Renal pelvis (tissue), 12 donors: ENCODE measurements around the gene CEP350. TPM values are rescaled to one million over a fixed set of nuclear protein-coding genes. Genes with fewer than 3 reads are reported as not detected.
A peak's percentile ranks its signal among the peaks of the same experiment; 100 is the strongest.

Source experiments
- DNase-seq: peaks from one replicate; pipeline ENCODE4 v3.0.0-alpha.2; 2013
- long read RNA-seq, 16 experiments: transcript quantifications; one replicate each; lab custom pipeline, GENCODE V29; 2026
- polyA plus RNA-seq, 3 donors: library from polyadenylated mRNA; unstranded; fragments of 120-200 nt; gene quantifications; one replicate each; pipeline ENCODE4 v1.2.1, GENCODE V29; 2013; ENCODE audit not compliant: insufficient read length in 3 of 3

CEP350 gene
- polyA plus RNA-seq, result 10 to 100 TPM; 26.8 to 32.3 (median 28.1) TPM
- long read RNA-seq, donor 1, result 0 reads
- long read RNA-seq, donor 2, result 0 reads
- long read RNA-seq, donor 3, partial matches to known transcripts, result 0 of 2 reads
- long read RNA-seq, donor 3, other reads (novel, unspliced or antisense), result 0 of 2 reads
- long read RNA-seq, donor 4, result 0 reads
- long read RNA-seq, donor 5, result 0 reads
- long read RNA-seq, donor 6, result 0 reads
- long read RNA-seq, donor 7, result 0 reads
- long read RNA-seq, donor 8, result 0 reads
- long read RNA-seq, donor 9, result 0 reads
- long read RNA-seq, donor 10, result 0 reads
- long read RNA-seq, donor 11, result 0 reads
- long read RNA-seq, donor 12, partial matches to known transcripts, result 5 of 5 reads
- long read RNA-seq, donor 12, other reads (novel, unspliced or antisense), result 0 of 5 reads
- long read RNA-seq, donor 13, result 0 reads
- long read RNA-seq, donor 14, result 0 reads
- long read RNA-seq, donor 15, result 0 reads
- long read RNA-seq, donor 16, result 0 reads

GRCh38 chr1:179954493-179955286 lies at the start of gene CEP350:
Gene CEP350, plus strand, starts transcription at chr1:179954810. Its CDS starts 31,372 bp downstream, at chr1:179986182.
- DNase-seq, result peak; percentile 99

GRCh38 chr1:179910934-179911333 lies 43.7 kb upstream of the CEP350 start:
- no peak for DNase-seq

GRCh38 chr1:179911812-179912211 lies 42.8 kb upstream of the CEP350 start:
- no peak for DNase-seq

GRCh38 chr1:179917601-179918429 lies 36.8 kb upstream of the CEP350 start:
- no peak for DNase-seq

- DNase-seq, result no peak
Observed at GRCh38 chr1:179921472-179921871, 33.1 kb upstream of the CEP350 start.

GRCh38 chr1:179921981-179922872 lies 32.4 kb upstream of the CEP350 start:
- DNase-seq, result no peak

- DNase-seq, result no peak
Observed at GRCh38 chr1:179923029-179923428, 31.6 kb upstream of the CEP350 start.

GRCh38 chr1:179924268-179924667 lies 30.3 kb upstream of the CEP350 start:
- no peak for DNase-seq

GRCh38 chr1:179925302-179925701 lies 29.3 kb upstream of the CEP350 start:
- DNase-seq, result no peak

- no peak for DNase-seq
Observed at GRCh38 chr1:179925922-179926849, 28.4 kb upstream of the CEP350 start.

- no peak for DNase-seq
Observed at GRCh38 chr1:179926850-179927205, 27.8 kb upstream of the CEP350 start.

- DNase-seq, result no peak
Observed at GRCh38 chr1:179929955-179930798, 24.4 kb upstream of the CEP350 start.

GRCh38 chr1:179930867-179931266 lies 23.7 kb upstream of the CEP350 start:
- no peak for DNase-seq

- no peak for DNase-seq
Observed at GRCh38 chr1:179933219-179933618, 21.4 kb upstream of the CEP350 start.

- DNase-seq, result no peak
Observed at GRCh38 chr1:179935909-179936496, 18.6 kb upstream of the CEP350 start.

GRCh38 chr1:179937668-179938254 lies 16.8 kb upstream of the CEP350 start:
- no peak for DNase-seq

GRCh38 chr1:179938752-179939151 lies 15.9 kb upstream of the CEP350 start:
- no peak for DNase-seq

GRCh38 chr1:179939941-179940340 lies 14.7 kb upstream of the CEP350 start:
- no peak for DNase-seq
